GM21723 (cell line): ENCODE results near the gene UBE4A.

Source experiments
- ATAC-seq: cut with Tn5 transposase; IDR thresholded peaks from one replicate; pipeline ENCODE4 v1.9.1; 2021; ENCODE audit warnings: mild to moderate bottlenecking, moderate library complexity; ENCODE audit not compliant: unreplicated experiment

Gene UBE4A

GRCh38 chr11:118341815-118342489, 17.4 kb upstream of the UBE4A start:
- no peak for ATAC-seq

GRCh38 chr11:118342503-118343161, 16.8 kb upstream of the UBE4A start, which contains the start of gene CD3D:
Gene CD3D, minus strand, starts transcription at chr11:118342705. Its CDS starts 98 bp downstream, at chr11:118342607.
- no peak for ATAC-seq

DNA sequence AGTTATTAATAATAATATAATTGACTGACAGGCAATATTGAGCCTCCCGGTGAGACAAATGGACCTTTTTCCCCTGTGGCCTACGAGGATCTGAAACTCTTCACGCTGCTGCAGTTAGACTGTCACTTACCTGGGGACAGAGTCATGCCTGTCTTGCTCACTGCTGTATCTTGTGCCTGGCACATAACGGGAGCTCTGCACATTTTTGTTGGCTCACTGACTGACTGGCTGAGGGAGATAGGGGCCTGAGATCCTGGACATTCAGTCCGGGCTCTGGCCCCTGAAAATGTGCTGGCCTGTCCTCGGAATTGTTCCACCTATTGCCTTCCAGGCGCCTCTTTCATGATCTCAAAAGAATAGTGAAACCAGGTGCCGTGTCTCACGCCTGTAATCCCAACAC, 16.2 kb upstream of the UBE4A start:
- no peak for ATAC-seq

DNA sequence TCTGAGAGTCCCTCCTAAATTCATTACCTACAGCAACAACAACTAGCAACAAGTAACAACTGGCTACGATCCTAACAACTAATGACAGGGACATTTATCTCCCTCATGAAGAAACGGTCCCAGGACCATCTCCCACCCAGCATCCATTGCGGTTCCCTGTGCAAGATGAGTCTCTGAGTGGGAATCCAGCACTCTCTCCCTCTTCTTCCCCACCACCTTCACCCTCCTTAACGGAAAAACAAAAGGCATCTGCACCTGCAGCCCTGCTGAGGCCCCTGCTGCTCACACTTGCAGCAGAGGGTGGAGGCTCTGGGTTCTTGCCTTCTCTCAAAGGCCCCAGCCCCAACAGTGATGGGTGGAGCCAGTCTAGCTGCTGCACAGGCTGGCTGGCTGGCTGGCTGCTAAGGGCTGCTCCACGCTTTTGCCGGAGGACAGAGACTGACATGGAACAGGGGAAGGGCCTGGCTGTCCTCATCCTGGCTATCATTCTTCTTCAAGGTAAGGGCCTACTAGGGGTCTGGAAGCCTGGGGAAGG, 15.4 kb upstream of the UBE4A start, which contains the start of gene CD3G:
Gene CD3G (plus strand): TSS at position 364 of the 535 bp plus-strand sequence. CDS start 80 bp downstream, at position 444.
- ATAC-seq: no peak

- no peak for ATAC-seq
These were observed 9.9 kb upstream of the UBE4A start for GRCh38 chr11:118349475-118349874.

- no peak for ATAC-seq
These were observed 6.2 kb upstream of the UBE4A start for GRCh38 chr11:118353084-118353710.

- no peak for ATAC-seq
These were observed 1.3 kb upstream of the UBE4A start for GRCh38 chr11:118358071-118358470.

- ATAC-seq: no peak
These were observed 5.7 kb downstream of the UBE4A start for GRCh38 chr11:118364956-118365615.

DNA sequence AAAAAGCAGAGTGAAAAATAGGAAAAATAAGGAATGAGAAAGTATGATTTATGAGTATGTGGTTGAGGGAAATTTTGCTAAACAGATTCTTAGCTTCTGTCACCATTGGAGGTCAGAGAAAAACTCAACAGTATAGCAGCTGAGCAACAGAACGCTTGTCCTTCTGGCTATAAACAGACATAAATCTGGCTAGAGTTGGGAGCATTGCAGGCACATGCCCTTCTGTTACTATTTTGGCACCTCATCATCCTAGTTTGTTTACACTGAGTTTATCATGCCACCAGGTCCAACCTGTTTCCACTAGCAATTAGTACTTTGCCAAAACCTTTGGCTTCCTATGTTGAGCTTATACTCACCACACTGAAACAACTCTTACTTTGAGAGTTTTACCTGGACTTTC, 6.9 kb downstream of the UBE4A start:
- no peak for ATAC-seq

GRCh38 chr11:118370774-118371173, 11.4 kb downstream of the UBE4A start:
- ATAC-seq: no peak

GRCh38 chr11:118373263-118373662, 13.9 kb downstream of the UBE4A start:
- no peak for ATAC-seq

DNA sequence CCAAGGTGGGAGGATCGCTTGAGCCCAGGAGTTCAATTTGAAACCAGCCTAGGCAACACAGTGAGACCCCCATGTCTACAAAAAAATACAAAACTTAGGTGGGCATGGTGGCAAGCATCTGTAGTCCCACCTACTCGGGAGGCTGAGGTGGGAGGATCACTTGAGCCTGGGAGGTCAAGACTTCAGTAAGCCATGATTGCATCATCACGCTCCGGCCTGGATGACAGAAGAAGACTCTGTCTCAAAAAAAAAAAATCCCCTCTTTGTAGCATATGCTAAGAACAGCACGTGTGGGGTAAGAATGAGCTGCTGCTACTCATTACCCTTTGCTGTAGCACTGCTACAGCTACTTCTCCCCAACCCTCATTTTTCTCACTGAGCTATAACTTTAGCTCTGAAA, 14.5 kb downstream of the UBE4A start:
- ATAC-seq: no peak

GRCh38 chr11:118374729-118375128, 15.3 kb downstream of the UBE4A start:
- no peak for ATAC-seq

- no peak for ATAC-seq
These were observed 16.6 kb downstream of the UBE4A start for GRCh38 chr11:118375978-118376377.

- no peak for ATAC-seq
These were observed 20.1 kb downstream of the UBE4A start for GRCh38 chr11:118379497-118379896.

DNA sequence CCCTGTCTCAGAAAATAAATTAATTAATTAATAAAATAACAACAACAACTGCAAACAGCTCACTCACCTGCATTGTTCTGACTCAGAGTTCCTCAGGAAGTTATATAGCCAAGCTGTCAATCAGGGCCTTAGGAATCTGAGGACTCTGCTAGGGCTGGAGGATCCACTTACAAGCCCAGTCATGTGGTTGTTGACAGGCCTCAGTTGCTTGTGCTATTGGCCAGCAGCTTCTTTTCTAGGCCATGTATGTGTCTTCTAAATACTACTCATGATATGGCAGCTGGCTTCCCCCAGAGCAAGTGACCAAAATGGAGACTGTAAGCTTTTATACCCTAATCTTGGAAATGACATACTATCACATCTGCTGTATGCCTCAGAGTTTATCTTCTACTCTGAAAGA, 21.2 kb downstream of the UBE4A start:
- ATAC-seq: no peak

DNA sequence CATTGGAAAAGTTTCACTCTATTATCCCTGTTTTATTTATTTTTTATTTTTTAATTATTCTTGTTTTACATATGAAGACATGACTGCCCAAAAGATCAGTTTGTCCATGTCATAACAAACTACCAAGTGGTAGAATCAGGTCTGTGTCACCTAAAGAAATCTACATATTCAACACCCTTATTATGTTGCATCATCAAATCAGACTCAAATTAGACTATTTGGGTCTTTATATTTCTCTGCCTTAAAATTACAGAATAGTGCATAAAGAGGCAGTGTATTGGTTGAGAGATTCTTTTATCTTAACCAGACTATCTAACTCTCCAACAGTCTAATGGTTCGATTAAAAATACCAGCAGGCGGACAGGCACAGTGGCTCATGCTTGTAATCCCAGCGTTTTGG, 23.6 kb downstream of the UBE4A start:
- no peak for ATAC-seq

DNA sequence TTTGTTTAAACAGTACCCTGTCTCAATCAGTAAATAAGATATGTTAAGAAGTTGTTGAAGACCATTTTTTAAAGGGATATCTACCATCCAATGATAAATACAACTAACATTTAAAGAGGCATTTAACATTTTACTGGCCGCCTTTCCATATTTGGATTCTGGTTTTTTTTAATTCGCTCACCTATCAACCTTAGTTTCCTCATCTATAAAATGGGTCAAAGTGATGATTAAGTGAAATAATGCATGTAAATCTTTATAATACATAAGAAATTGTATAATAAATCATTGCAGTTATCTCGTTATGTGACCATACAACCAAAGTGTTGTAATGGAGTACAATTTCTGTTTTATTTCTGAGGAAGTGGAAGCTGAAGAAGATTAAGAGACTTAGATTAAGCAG, 24.3 kb downstream of the UBE4A start:
- no peak for ATAC-seq

GRCh38 chr11:118396097-118396501, 36.7 kb downstream of the UBE4A start:
- no peak for ATAC-seq

- no peak for ATAC-seq
These were observed 38.0 kb downstream of the UBE4A start for GRCh38 chr11:118397448-118397847.
